ENCODE measurements around the gene RBM19. TPM values are rescaled to one million over a fixed set of nuclear protein-coding genes. Genes with fewer than 3 reads are reported as not detected.

RBM19 gene
- total and polyA plus RNA-seq, 4 donors, result 7.9 to 18.7 (median 9.0) TPM

- TF ChIP-seq HNF4G (IDR thresholded peaks at IDR 0.05), result peak; percentile 76
- TF ChIP-seq YY1 (IDR thresholded peaks at IDR 0.05), result peak; percentile 68
- TF ChIP-seq FOXA1 (IDR thresholded peaks at IDR 0.05), result peak; percentile 13
- peak in 1 of 2 donors; percentile 65 for TF ChIP-seq JUND (IDR thresholded peaks at IDR 0.05)
- peak; percentile 91 to 95 for TF ChIP-seq RXRA (IDR thresholded peaks at IDR 0.05)
- TF ChIP-seq GABPA (IDR thresholded peaks at IDR 0.05 in 1 of 2, conservative IDR thresholded peaks at IDR 0.05 in 1 of 2), result peak; percentile 28 to 77
- no peak for TF ChIP-seq EGR1 (IDR thresholded peaks at IDR 0.05; ENCODE audit: low read depth in 2 of 2)
- no peak for TF ChIP-seq TAF1 (conservative IDR thresholded peaks at IDR 0.05)
Observed at GRCh38 chr12:113770389-113770865, 195.7 kb downstream of the RBM19 start (continued).

GRCh38 chr12:113769305-113769704, 196.8 kb downstream of the RBM19 start:
- DNase-seq (ENCODE audit: low spot score), result no peak

DNA sequence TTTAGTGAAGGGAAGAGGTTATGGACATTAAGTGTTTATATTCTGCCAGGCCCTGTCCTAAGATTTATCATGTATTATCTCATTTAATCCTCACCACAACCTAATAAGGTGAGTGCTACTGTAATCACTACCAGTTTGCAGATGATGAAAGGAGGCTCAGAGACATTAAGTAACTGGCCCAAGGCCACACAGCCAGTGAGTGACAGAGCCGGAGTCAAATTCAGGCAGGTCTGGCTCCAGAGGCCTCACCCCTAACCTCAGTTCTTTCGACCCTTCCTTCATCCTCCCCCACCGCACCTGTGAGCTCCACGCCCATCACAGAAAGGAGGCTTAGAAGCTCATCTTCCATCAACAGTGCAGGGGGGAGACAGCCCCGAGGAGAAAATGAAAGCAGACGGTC, 197.3 kb downstream of the RBM19 start:
- H3K9me3 ChIP-seq (ENCODE audit: control insufficient read depth in 4 of 4, low read length in 3 of 4), result no peaks in the 10 kb centered on the region
- H3K4me3 ChIP-seq (ENCODE audit: low read depth in 1 of 3, low read length in 3 of 3), result no peak overlapping the region
- no peak overlapping the region for H3K27ac ChIP-seq (ENCODE audit: low read depth in 1 of 2, low read length in 2 of 2)
- no peaks in the 10 kb centered on the region for H3K27me3 ChIP-seq (ENCODE audit: control insufficient read depth in 4 of 4, insufficient read depth in 4 of 4, low read length in 3 of 4)
- no peak for DNase-seq (ENCODE audit: low spot score)
- H3K9ac ChIP-seq (ENCODE audit: low read depth in 1 of 2, low read length in 2 of 2), result no peak overlapping the region
- TF ChIP-seq, protein P1, sequence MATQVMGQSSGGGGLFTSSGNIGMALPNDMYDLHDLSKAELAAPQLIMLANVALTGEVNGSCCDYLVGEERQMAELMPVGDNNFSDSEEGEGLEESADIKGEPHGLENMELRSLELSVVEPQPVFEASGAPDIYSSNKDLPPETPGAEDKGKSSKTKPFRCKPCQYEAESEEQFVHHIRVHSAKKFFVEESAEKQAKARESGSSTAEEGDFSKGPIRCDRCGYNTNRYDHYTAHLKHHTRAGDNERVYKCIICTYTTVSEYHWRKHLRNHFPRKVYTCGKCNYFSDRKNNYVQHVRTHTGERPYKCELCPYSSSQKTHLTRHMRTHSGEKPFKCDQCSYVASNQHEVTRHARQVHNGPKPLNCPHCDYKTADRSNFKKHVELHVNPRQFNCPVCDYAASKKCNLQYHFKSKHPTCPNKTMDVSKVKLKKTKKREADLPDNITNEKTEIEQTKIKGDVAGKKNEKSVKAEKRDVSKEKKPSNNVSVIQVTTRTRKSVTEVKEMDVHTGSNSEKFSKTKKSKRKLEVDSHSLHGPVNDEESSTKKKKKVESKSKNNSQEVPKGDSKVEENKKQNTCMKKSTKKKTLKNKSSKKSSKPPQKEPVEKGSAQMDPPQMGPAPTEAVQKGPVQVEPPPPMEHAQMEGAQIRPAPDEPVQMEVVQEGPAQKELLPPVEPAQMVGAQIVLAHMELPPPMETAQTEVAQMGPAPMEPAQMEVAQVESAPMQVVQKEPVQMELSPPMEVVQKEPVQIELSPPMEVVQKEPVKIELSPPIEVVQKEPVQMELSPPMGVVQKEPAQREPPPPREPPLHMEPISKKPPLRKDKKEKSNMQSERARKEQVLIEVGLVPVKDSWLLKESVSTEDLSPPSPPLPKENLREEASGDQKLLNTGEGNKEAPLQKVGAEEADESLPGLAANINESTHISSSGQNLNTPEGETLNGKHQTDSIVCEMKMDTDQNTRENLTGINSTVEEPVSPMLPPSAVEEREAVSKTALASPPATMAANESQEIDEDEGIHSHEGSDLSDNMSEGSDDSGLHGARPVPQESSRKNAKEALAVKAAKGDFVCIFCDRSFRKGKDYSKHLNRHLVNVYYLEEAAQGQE (IDR thresholded peaks at IDR 0.05), result no peak
- WGBS, result 84% methylated on average over 6 of the region's 6 CpGs
- H3K36me3 ChIP-seq (ENCODE audit: control insufficient read depth in 4 of 4, insufficient read depth in 3 of 4, low read depth in 1 of 4, low read length in 3 of 4), result no peaks in the 10 kb centered on the region
- H3K4me1 ChIP-seq (ENCODE audit: control insufficient read depth in 4 of 4, insufficient read depth in 4 of 4, low read length in 3 of 4), result peaks cover 3 to 17% (median 10%) of the 10 kb centered on the region in 4 donors

More at GRCh38 chr12:113769305-113769704, 196.8 kb downstream of the RBM19 start:
- no peak overlapping the region for H3K4me3 ChIP-seq (ENCODE audit: low read depth in 1 of 3, low read length in 3 of 3)
- H3K36me3 ChIP-seq (ENCODE audit: control insufficient read depth in 4 of 4, insufficient read depth in 3 of 4, low read depth in 1 of 4, low read length in 3 of 4), result no peaks in the 10 kb centered on the region
- H3K9me3 ChIP-seq (ENCODE audit: control insufficient read depth in 4 of 4, low read length in 3 of 4), result no peaks in the 10 kb centered on the region
- H3K27ac ChIP-seq (ENCODE audit: low read depth in 1 of 2, low read length in 2 of 2), result no peak overlapping the region
- WGBS, result 89% methylated on average over 9 of the region's 9 CpGs
- peaks cover 3 to 17% (median 10%) of the 10 kb centered on the region in 4 donors for H3K4me1 ChIP-seq (ENCODE audit: control insufficient read depth in 4 of 4, insufficient read depth in 4 of 4, low read length in 3 of 4)
- no peaks in the 10 kb centered on the region for H3K27me3 ChIP-seq (ENCODE audit: control insufficient read depth in 4 of 4, insufficient read depth in 4 of 4, low read length in 3 of 4)
- H3K9ac ChIP-seq (ENCODE audit: low read depth in 1 of 2, low read length in 2 of 2), result no peak overlapping the region
- TF ChIP-seq FOXA1 (IDR thresholded peaks at IDR 0.05) (no peak), YY1 (IDR thresholded peaks at IDR 0.05) (no peak), HNF4A (conservative IDR thresholded peaks at IDR 0.05) (no peak), RAD21 (IDR thresholded peaks at IDR 0.05) (no peak), JUND (IDR thresholded peaks at IDR 0.05) (no peak), FOXA2 (IDR thresholded peaks at IDR 0.05) (no peak), HNF4G (IDR thresholded peaks at IDR 0.05) (no peak), TAF1 (conservative IDR thresholded peaks at IDR 0.05) (no peak), SP1 (IDR thresholded peaks at IDR 0.05) (no peak), GABPA (IDR thresholded peaks at IDR 0.05 in 1 of 2, conservative IDR thresholded peaks at IDR 0.05 in 1 of 2) (no peak)
- TF ChIP-seq, protein P2, sequence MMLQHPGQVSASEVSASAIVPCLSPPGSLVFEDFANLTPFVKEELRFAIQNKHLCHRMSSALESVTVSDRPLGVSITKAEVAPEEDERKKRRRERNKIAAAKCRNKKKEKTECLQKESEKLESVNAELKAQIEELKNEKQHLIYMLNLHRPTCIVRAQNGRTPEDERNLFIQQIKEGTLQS (IDR thresholded peaks at IDR 0.05), result no peak
- TF ChIP-seq, protein P3, sequence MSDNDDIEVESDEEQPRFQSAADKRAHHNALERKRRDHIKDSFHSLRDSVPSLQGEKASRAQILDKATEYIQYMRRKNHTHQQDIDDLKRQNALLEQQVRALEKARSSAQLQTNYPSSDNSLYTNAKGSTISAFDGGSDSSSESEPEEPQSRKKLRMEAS (IDR thresholded peaks at IDR 0.05), result no peak
- TF ChIP-seq, protein P4, sequence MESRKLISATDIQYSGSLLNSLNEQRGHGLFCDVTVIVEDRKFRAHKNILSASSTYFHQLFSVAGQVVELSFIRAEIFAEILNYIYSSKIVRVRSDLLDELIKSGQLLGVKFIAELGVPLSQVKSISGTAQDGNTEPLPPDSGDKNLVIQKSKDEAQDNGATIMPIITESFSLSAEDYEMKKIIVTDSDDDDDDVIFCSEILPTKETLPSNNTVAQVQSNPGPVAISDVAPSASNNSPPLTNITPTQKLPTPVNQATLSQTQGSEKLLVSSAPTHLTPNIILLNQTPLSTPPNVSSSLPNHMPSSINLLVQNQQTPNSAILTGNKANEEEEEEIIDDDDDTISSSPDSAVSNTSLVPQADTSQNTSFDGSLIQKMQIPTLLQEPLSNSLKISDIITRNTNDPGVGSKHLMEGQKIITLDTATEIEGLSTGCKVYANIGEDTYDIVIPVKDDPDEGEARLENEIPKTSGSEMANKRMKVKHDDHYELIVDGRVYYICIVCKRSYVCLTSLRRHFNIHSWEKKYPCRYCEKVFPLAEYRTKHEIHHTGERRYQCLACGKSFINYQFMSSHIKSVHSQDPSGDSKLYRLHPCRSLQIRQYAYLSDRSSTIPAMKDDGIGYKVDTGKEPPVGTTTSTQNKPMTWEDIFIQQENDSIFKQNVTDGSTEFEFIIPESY (IDR thresholded peaks at IDR 0.05), result no peak
- TF ChIP-seq, protein P5, sequence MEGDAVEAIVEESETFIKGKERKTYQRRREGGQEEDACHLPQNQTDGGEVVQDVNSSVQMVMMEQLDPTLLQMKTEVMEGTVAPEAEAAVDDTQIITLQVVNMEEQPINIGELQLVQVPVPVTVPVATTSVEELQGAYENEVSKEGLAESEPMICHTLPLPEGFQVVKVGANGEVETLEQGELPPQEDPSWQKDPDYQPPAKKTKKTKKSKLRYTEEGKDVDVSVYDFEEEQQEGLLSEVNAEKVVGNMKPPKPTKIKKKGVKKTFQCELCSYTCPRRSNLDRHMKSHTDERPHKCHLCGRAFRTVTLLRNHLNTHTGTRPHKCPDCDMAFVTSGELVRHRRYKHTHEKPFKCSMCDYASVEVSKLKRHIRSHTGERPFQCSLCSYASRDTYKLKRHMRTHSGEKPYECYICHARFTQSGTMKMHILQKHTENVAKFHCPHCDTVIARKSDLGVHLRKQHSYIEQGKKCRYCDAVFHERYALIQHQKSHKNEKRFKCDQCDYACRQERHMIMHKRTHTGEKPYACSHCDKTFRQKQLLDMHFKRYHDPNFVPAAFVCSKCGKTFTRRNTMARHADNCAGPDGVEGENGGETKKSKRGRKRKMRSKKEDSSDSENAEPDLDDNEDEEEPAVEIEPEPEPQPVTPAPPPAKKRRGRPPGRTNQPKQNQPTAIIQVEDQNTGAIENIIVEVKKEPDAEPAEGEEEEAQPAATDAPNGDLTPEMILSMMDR (IDR thresholded peaks at IDR 0.05; ENCODE audit: low read depth, low read length, missing input control), result no peak
